Keratinocyte (primary cell): ENCODE results near the gene DAO. TPM values are rescaled to one million over a fixed set of nuclear protein-coding genes. Genes with fewer than 3 reads are reported as not detected.

Source experiments
- DNase-seq: peaks from one replicate; pipeline ENCODE4 v3.0.0-alpha.2; 2011; ENCODE audit warnings: low read depth, missing footprints, low spot score
- FAIRE-seq: peaks from 2 replicates; lab custom pipeline; 2011; peaks lifted over from hg19 to GRCh38; lab: Jason Lieb, UNC
- H2AFZ ChIP-seq: 2 replicates; pipeline ENCODE4 v1.6.0; 2012; ENCODE audit warnings: low read length, control low read depth, inconsistent platforms; ENCODE audit not compliant: control insufficient read depth
- H3K27ac ChIP-seq: 2 replicates; pipeline ENCODE4 v1.5.1; 2011; ENCODE audit warnings: low read length; ENCODE audit not compliant: control insufficient read depth, insufficient read depth
- H3K27me3 ChIP-seq: 3 replicates; pipeline ENCODE4 v1.6.0; 2011; ENCODE audit warnings: low read length; ENCODE audit not compliant: control insufficient read depth, insufficient read depth; ENCODE audit errors: extremely low read depth
- H3K36me3 ChIP-seq, 2 experiments: 2 replicates in 1 of 2; 3 replicates in 1 of 2; pipeline ENCODE4 v1.5.1; 2011; ENCODE audit warnings: low read length in 2 of 2, mild to moderate bottlenecking in 1 of 2; ENCODE audit not compliant: control insufficient read depth in 2 of 2, insufficient read depth in 2 of 2; ENCODE audit errors: extremely low read depth in 1 of 2
- H3K4me1 ChIP-seq: 3 replicates; pipeline ENCODE4 v1.5.1; 2011; ENCODE audit warnings: low read length; ENCODE audit not compliant: control insufficient read depth, insufficient read depth; ENCODE audit errors: extremely low read depth
- H3K4me2 ChIP-seq: 3 replicates; pipeline ENCODE4 v1.6.0; 2011; ENCODE audit warnings: low read depth, low read length; ENCODE audit not compliant: control insufficient read depth, insufficient read depth; ENCODE audit errors: extremely low read depth
- H3K4me3 ChIP-seq, 3 experiments: fragments of 200-600 bp in 1 of 3; sonication (generic) in 1 of 3; 2 replicates in 2 of 3; 3 replicates in 1 of 3; pipeline ENCODE4 v1.5.1; 2011 to 2016; ENCODE audit warnings: low read length in 3 of 3, mild to moderate bottlenecking in 3 of 3, control low read depth in 2 of 3, inconsistent platforms in 1 of 3, low read depth in 1 of 3, mixed read lengths in 1 of 3, mixed run types in 1 of 3, moderate library complexity in 1 of 3; ENCODE audit not compliant: control insufficient read depth in 2 of 3, insufficient read depth in 2 of 3; ENCODE audit errors: extremely low read depth in 1 of 3
- H3K79me2 ChIP-seq: 2 replicates; pipeline ENCODE4 v1.6.0; 2012; ENCODE audit warnings: low read length; ENCODE audit not compliant: control insufficient read depth, insufficient read depth
- H3K9ac ChIP-seq: 3 replicates; pipeline ENCODE4 v1.6.0; 2011; ENCODE audit warnings: low read length; ENCODE audit not compliant: control insufficient read depth, insufficient read depth; ENCODE audit errors: extremely low read depth
- H3K9me1 ChIP-seq: 3 replicates; pipeline ENCODE4 v1.6.0; 2011; ENCODE audit warnings: low read length; ENCODE audit not compliant: control insufficient read depth, insufficient read depth; ENCODE audit errors: extremely low read depth
- H3K9me3 ChIP-seq: 2 replicates; pipeline ENCODE4 v1.5.1; 2012; ENCODE audit warnings: low read depth, low read length; ENCODE audit not compliant: control insufficient read depth
- H4K20me1 ChIP-seq: 3 replicates; pipeline ENCODE4 v1.6.0; 2011; ENCODE audit warnings: low read length; ENCODE audit not compliant: control insufficient read depth, insufficient read depth; ENCODE audit errors: extremely low read depth
- CTCF ChIP-seq, 3 experiments: IDR thresholded peaks in 1 of 3; conservative IDR thresholded peaks in 1 of 3; optimal IDR thresholded peaks in 1 of 3; 2 replicates in 2 of 3; 3 replicates in 1 of 3; pipeline versions ENCODE3 to v1.5.1; 2011; ENCODE audit warnings: low read length in 3 of 3, mild to moderate bottlenecking in 3 of 3, moderate library complexity in 2 of 3, control low read depth in 1 of 3, inconsistent platforms in 1 of 3; ENCODE audit not compliant: insufficient read depth in 2 of 3; ENCODE audit errors: extremely low read depth in 1 of 3
- EZH2 ChIP-seq: IDR thresholded peaks from one replicate; pipeline ENCODE4 v1.6.1; 2012; ENCODE audit warnings: inconsistent platforms, mild to moderate bottlenecking, low read length, moderate library complexity
- dilution Hi-C: fragments of 300-500 bp; cut with MboI; formaldehyde crosslinking; loops from one replicate; pipeline ENCODE4 v1.7.0; 2020; ENCODE audit warnings: low sequenced_read_pairs; ENCODE audit not compliant: extremely low pct_ligation_motif_present
- polyA plus RNA-seq, 5 experiments: library from polyadenylated mRNA; depleted of rRNA in 3 of 5; stranded (reverse) in 3 of 5; stranded (forward) in 1 of 5; unstranded in 1 of 5; fragments of >200 nt; gene quantifications; 1 replicate in 1 of 5; 2 replicates in 3 of 5; 3 replicates in 1 of 5; pipeline versions ENCODE4 v1.2.1 to v1.2.3, GENCODE V29; 2011 to 2012; ENCODE audit warnings: missing spikeins in 2 of 5, low read depth in 1 of 5, low replicate concordance in 1 of 5

Gene DAO
- polyA plus RNA-seq, 1 donor (not counting 4 experiments of a cell fraction or from before 2014, with no cell fraction given), result not detected

GRCh38 chr12:108899145-108899544 is 19.3 kb downstream of the DAO start:
- no peak for FAIRE-seq
- dilution Hi-C loops, result no loop called here

GRCh38 chr12:108905725-108906124 is 25.8 kb downstream of the DAO start:
- Histone ChIP-seq H3K27me3 (no peaks in the 10 kb centered on the region), H3K79me2 (no peaks in the 10 kb centered on the region)
- dilution Hi-C loops, result no loop called here

More at GRCh38 chr12:108899145-108899544, 19.3 kb downstream of the DAO start:
- Histone ChIP-seq H3K9me3 (no peaks in the 10 kb centered on the region), H4K20me1 (no peaks in the 10 kb centered on the region), H3K4me2 (no peak overlapping the region), H3K4me3 (no peak overlapping the region), H3K9me1 (no peaks in the 10 kb centered on the region), H3K79me2 (no peaks in the 10 kb centered on the region), H3K9ac (no peak overlapping the region), H3K36me3 (no peaks in the 10 kb centered on the region), H3K27me3 (no peaks in the 10 kb centered on the region), H2AFZ (no peak overlapping the region), H3K27ac (no peak overlapping the region), H3K4me1 (no peaks in the 10 kb centered on the region)
- no peak for TF ChIP-seq EZH2
- no peak for TF ChIP-seq CTCF (optimal IDR thresholded peaks at IDR 0.05 in 1 of 3, IDR thresholded peaks at IDR 0.05 in 1 of 3, conservative IDR thresholded peaks at IDR 0.05 in 1 of 3; ENCODE audit: extremely low read depth in 1 of 3, insufficient read depth in 2 of 3, low read length in 3 of 3)
- no peak for DNase-seq

More at GRCh38 chr12:108905725-108906124, 25.8 kb downstream of the DAO start:
- DNase-seq (no peak), FAIRE-seq (no peak)
- Histone ChIP-seq H3K4me1 (no peaks in the 10 kb centered on the region), H4K20me1 (no peaks in the 10 kb centered on the region), H2AFZ (no peak overlapping the region), H3K9me1 (no peaks in the 10 kb centered on the region), H3K27ac (no peak overlapping the region), H3K36me3 (no peaks in the 10 kb centered on the region), H3K9ac (no peak overlapping the region), H3K9me3 (no peaks in the 10 kb centered on the region), H3K4me3 (no peak overlapping the region), H3K4me2 (no peak overlapping the region)
- no peak for TF ChIP-seq EZH2
- no peak for TF ChIP-seq CTCF (optimal IDR thresholded peaks at IDR 0.05 in 1 of 3, IDR thresholded peaks at IDR 0.05 in 1 of 3, conservative IDR thresholded peaks at IDR 0.05 in 1 of 3; ENCODE audit: extremely low read depth in 1 of 3, insufficient read depth in 2 of 3, low read length in 3 of 3)
